Loucy (cell line): Measurements from ENCODE around the gene ALX1.

Source experiments
- H2AFZ ChIP-seq: fragments of 200-600 bp; sonication (generic); 2 replicates; pipeline ENCODE4 v1.6.0; 2016; ENCODE audit warnings: antibody characterized with exemption, mild to moderate bottlenecking, low read length, moderate library complexity
- H3F3A ChIP-seq: fragments of 200-600 bp; 2 replicates; pipeline ENCODE4 v1.6.0; 2016; ENCODE audit warnings: antibody characterized with exemption, low read depth, mild to moderate bottlenecking
- H3K27me3 ChIP-seq: fragments of 200-600 bp; sonication (generic); 2 replicates; pipeline ENCODE4 v1.6.1; 2014; ENCODE audit warnings: low read length, mild to moderate bottlenecking; ENCODE audit not compliant: insufficient read depth, poor library complexity, severe bottlenecking
- H3K36me3 ChIP-seq: fragments of 200-600 bp; sonication (generic); 2 replicates; pipeline ENCODE4 v1.6.1; 2016; ENCODE audit warnings: low read length; ENCODE audit not compliant: insufficient read depth
- H3K4me1 ChIP-seq: fragments of 200-600 bp; sonication (generic); 2 replicates; pipeline ENCODE4 v1.5.1; 2014; ENCODE audit warnings: low read length, mild to moderate bottlenecking; ENCODE audit not compliant: insufficient read depth, poor library complexity, severe bottlenecking
- H3K4me2 ChIP-seq: fragments of 200-600 bp; sonication (generic); 2 replicates; pipeline ENCODE4 v1.6.0; 2014; ENCODE audit warnings: antibody characterized with exemption, low read length, low read depth, mild to moderate bottlenecking; ENCODE audit not compliant: poor library complexity, severe bottlenecking
- H3K4me3 ChIP-seq: fragments of 200-600 bp; sonication (generic); 2 replicates; pipeline ENCODE4 v1.5.1; 2014; ENCODE audit warnings: low read length, mild to moderate bottlenecking, mixed read lengths; ENCODE audit not compliant: poor library complexity, severe bottlenecking
- H3K79me2 ChIP-seq: fragments of 200-600 bp; sonication (generic); 2 replicates; pipeline ENCODE4 v1.6.1; 2014; ENCODE audit warnings: low read length; ENCODE audit not compliant: insufficient read depth
- H3K9ac ChIP-seq: fragments of 200-600 bp; sonication (generic); 2 replicates; pipeline ENCODE4 v1.6.0; 2014; ENCODE audit warnings: mild to moderate bottlenecking, low read depth, low read length, moderate library complexity; ENCODE audit not compliant: poor library complexity, severe bottlenecking
- H3K9me2 ChIP-seq: fragments of 200-600 bp; sonication (generic); replicated peaks from 2 replicates; pipeline ENCODE4 v1.6.1; 2016; ENCODE audit warnings: low read depth, low read length, mixed read lengths
- H3K9me3 ChIP-seq: fragments of 200-600 bp; sonication (generic); 2 replicates; pipeline ENCODE4 v1.6.1; 2014; ENCODE audit warnings: mild to moderate bottlenecking, antibody characterized with exemption, low read length, low read depth; ENCODE audit not compliant: insufficient read depth
- H4K20me1 ChIP-seq: fragments of 200-600 bp; sonication (generic); 2 replicates; pipeline ENCODE4 v1.6.0; 2014; ENCODE audit warnings: antibody characterized with exemption, low read length, mild to moderate bottlenecking; ENCODE audit not compliant: insufficient read depth, poor library complexity, severe bottlenecking
- EZH2phosphoT487 ChIP-seq: fragments of 200-600 bp; IDR thresholded peaks from 2 replicates; pipeline ENCODE4 v1.6.1; 2018; ENCODE audit warnings: antibody characterized with exemption, mild to moderate bottlenecking, moderate library complexity, borderline replicate concordance
- TF ChIP-seq, protein P1 (sequence below): fragments of 200-600 bp; sonication (generic); conservative IDR thresholded peaks from 2 replicates; pipeline ENCODE4 v1.5.1; 2014; ENCODE audit warnings: mild to moderate bottlenecking, antibody characterized with exemption, low read length

Gene ALX1

GRCh38 chr12:85308374-85308773 lies 28.4 kb downstream of the ALX1 start:
- no peaks in the 10 kb centered on the region for H3K27me3 ChIP-seq
- H3K79me2 ChIP-seq = no peaks in the 10 kb centered on the region
- no peaks in the 10 kb centered on the region for H3K9me2 ChIP-seq
- H3K9me3 ChIP-seq = no peaks in the 10 kb centered on the region
- H3K4me3 ChIP-seq = no peak overlapping the region
- H2AFZ ChIP-seq = no peak overlapping the region
- TF ChIP-seq, protein P1, sequence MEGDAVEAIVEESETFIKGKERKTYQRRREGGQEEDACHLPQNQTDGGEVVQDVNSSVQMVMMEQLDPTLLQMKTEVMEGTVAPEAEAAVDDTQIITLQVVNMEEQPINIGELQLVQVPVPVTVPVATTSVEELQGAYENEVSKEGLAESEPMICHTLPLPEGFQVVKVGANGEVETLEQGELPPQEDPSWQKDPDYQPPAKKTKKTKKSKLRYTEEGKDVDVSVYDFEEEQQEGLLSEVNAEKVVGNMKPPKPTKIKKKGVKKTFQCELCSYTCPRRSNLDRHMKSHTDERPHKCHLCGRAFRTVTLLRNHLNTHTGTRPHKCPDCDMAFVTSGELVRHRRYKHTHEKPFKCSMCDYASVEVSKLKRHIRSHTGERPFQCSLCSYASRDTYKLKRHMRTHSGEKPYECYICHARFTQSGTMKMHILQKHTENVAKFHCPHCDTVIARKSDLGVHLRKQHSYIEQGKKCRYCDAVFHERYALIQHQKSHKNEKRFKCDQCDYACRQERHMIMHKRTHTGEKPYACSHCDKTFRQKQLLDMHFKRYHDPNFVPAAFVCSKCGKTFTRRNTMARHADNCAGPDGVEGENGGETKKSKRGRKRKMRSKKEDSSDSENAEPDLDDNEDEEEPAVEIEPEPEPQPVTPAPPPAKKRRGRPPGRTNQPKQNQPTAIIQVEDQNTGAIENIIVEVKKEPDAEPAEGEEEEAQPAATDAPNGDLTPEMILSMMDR = no peak
- TF ChIP-seq EZH2phosphoT487 = no peak
- H3K36me3 ChIP-seq = no peaks in the 10 kb centered on the region
- no peaks in the 10 kb centered on the region for H4K20me1 ChIP-seq
- no peak overlapping the region for H3K9ac ChIP-seq
- no peak overlapping the region for H3K4me2 ChIP-seq
- no peaks in the 10 kb centered on the region for H3K4me1 ChIP-seq
- H3F3A ChIP-seq = no peaks in the 10 kb centered on the region

GRCh38 chr12:85309125-85309566 lies 29.1 kb downstream of the ALX1 start:
- Histone ChIP-seq H3K9me2 (no peaks in the 10 kb centered on the region), H3K27me3 (no peaks in the 10 kb centered on the region), H3K4me1 (no peaks in the 10 kb centered on the region), H4K20me1 (no peaks in the 10 kb centered on the region), H3K9ac (no peak overlapping the region), H3F3A (no peaks in the 10 kb centered on the region), H2AFZ (no peak overlapping the region), H3K36me3 (no peaks in the 10 kb centered on the region), H3K4me2 (no peak overlapping the region), H3K9me3 (no peaks in the 10 kb centered on the region), H3K4me3 (no peak overlapping the region), H3K79me2 (no peaks in the 10 kb centered on the region)
- TF ChIP-seq, protein P1 = no peak
- TF ChIP-seq EZH2phosphoT487 = no peak

DNA sequence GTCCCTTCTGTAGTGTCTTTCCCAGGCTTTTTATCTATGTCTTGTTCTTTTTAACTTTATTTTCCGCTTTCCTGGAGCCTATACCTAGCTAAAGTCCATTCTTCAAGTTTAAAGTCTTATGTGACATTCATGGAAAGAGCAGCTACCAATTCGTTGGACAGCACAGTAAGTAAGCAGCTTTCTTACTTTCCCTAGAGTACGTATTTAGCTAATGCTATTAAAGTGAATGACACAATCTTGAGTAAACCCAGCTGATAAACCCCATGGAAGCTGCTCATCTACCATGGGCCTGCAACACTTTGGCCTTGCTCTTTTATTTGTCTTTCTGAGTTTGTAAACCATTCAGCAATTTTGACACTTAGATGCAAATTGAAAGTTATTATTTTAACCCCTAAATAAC lies 30.0 kb downstream of the ALX1 start:
- no peak overlapping the region for H3K9ac ChIP-seq
- H3K4me2 ChIP-seq = no peak overlapping the region
- H3K36me3 ChIP-seq = no peaks in the 10 kb centered on the region
- H3F3A ChIP-seq = no peaks in the 10 kb centered on the region
- no peak overlapping the region for H2AFZ ChIP-seq
- no peaks in the 10 kb centered on the region for H3K9me3 ChIP-seq
- H3K9me2 ChIP-seq = no peaks in the 10 kb centered on the region
- no peaks in the 10 kb centered on the region for H3K79me2 ChIP-seq
- TF ChIP-seq EZH2phosphoT487 = no peak
- TF ChIP-seq, protein P1 = no peak
- no peaks in the 10 kb centered on the region for H4K20me1 ChIP-seq
- H3K27me3 ChIP-seq = no peaks in the 10 kb centered on the region
- H3K4me1 ChIP-seq = no peaks in the 10 kb centered on the region
- H3K4me3 ChIP-seq = no peak overlapping the region
